HG03439 (cell line): ENCODE measurements around the gene MLEC.

Source experiments
- ATAC-seq: cut with Tn5 transposase; IDR thresholded peaks from one replicate; pipeline ENCODE4 v1.9.1; 2021; ENCODE audit warnings: mild to moderate bottlenecking, moderate library complexity; ENCODE audit not compliant: unreplicated experiment

The MLEC gene

DNA sequence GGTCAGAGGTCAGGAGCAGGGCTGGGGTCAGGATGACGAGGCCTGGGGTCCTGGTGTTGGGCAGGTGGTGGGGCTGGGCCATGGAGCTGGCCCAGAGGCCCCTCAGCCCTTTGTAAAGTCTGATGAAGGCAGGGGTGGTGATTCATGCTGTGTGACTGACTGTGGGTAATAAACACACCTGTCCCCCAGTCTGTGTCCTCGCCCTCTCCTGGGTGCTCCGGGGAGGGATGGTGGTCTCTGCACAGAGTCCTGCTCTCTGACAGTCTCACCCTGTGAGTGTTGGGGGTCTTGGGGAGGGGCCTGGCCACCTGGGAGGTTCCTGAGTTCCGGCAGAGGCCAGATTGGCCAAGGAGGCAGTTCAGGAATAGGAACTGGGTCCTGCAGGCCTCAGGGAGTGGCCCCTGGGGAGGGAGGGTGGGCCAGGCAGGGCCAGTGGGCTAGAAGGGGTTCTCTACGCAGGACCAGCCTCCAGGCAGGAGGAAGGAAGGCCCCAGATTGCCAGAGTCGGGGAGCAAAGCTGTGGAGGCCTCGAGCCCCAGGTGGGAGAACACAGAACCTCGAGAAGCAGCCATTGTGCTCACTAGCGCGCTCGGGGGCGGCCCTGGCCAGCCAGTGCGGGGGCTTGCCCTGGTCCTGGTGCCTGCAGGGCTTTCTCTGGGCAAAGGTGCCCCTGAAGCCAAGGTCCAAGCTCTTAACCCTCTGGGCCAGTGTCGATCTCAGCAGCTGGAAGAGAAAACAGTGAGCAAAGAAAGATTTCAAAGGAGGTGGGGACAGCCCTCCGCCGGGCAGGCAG, 53.1 kb downstream of the MLEC start:
- ATAC-seq: no peak

DNA sequence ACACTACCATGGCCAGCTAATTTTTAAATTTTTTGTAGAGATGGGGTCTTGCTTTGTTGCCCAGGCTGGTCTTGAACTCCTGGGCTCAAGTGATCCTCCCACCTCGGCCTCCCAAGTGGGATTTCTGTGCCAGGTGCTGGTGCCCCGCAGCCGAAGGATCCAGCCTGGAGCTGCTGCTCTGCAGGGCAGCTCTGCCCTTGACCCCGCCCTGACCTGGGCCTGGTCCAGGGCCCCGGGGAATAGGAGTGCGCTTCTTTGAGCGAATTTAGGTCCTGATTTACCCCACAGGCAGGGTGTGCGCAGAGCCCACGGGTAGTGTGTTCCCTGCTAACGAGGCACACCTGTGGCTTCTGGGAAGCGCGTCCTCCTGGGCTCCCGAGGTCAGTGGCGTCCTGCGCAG, 53.9 kb downstream of the MLEC start:
- no peak for ATAC-seq

DNA sequence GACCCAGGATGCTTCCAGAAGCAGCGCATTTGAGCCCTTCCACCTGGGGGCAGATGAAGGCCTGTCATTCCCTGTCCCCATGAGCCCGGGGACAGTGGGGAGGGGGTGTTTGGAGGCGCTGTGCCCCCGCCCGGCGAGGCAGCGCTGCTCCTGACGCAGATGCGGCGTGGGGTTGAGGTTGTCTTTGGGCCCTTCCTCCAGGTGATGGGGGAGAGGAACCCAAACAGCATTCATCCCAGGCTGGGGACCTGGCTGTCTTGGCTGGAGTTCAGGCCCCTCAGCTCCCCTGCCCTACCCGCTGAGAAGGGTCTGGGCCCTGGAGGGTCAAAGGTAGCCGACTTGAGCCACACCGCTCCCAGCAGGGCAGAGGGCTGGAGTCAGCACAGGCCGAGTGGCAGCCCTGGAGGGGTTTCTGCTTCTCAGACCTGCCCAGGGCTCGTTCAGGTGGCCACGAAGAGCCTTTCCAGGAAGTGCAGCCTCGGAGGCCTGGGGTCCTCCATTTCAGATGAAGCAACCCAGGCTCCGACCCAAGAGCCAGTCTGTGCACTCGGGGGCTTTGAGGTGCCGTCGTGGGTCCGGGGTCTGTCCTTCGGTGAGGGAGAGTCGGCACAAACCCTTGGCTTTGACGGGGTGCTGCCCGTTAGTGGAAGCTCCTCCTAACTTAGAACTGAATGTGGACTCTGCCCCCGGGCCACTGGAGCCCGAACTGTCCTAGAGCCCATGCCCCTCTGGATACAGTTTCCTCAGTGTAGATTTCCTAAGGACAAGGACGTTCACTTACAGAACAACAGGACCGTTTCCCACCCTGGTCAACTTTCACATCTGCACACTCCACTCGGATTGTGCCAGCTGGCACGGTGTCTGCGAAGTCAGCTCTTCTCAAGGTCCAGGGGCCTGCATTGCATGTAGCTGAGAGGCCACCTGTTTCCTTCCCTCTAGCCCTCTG, 54.8 kb downstream of the MLEC start:
- ATAC-seq: no peak

DNA sequence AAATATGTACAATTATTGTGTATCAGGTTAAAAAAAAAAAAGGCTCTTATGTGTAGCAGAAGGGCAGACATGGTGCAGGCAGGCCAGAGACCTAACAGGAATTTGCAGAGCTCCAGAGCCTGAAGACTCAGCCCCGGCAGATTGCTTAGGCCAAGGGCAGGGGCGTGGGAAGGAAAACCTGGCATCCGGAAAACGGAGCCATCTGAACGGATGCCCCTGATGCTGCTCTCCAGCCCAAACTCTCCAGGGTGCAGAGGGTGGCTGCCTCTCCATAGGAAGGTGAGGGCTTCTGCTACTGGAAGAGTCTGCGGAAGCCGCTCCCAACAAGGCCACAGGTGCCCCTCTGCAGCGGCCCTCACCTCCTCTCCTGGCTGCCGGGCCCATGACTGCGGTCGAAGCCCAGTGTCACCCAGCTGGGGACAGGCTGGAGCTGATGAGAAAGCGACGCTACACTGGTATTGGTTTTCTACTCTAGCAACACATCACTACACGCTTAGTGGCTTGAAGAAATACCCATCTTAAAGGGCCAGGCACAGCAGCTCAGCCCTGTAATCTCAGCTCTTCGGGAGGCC, 58.1 kb downstream of the MLEC start:
- no peak for ATAC-seq

DNA sequence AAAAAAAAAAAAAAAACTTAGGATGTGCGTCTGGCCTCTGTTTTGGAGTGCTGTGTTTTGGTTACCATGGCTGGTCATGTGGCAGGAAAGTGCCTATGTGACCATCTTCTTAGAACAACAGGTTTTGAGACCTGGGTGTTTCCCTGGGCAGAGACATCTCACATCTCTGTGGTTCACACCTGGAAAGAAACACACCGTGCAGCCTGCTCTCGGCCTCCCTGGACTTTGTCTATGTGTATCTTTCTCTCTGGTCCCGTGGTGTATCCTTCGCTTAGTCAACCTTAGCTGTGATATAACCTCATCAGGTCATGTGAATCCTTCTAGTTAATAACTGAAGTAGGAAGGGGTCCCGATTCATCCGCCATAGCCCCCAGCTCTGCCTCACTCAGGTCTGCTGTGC, 61.3 kb downstream of the MLEC start:
- ATAC-seq: no peak

DNA sequence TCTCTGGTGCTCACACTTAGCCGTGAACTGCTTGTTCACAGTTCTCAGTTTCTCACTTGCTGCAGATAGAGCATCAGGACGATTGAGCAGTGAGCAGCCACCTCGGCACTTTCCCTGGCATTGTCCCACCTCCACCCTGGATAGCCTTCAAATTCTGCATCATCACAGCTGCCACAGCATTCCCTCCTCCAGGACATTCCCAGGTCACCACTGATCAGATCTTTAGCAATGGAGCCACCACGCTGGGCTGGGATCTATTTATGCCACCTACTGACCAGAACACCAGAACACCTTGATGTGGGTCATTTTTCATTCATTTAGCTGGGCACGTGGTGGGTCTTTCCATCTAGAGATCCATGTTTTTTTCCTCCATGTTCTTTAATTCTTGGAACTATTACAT, 62.3 kb downstream of the MLEC start:
- ATAC-seq: no peak

DNA sequence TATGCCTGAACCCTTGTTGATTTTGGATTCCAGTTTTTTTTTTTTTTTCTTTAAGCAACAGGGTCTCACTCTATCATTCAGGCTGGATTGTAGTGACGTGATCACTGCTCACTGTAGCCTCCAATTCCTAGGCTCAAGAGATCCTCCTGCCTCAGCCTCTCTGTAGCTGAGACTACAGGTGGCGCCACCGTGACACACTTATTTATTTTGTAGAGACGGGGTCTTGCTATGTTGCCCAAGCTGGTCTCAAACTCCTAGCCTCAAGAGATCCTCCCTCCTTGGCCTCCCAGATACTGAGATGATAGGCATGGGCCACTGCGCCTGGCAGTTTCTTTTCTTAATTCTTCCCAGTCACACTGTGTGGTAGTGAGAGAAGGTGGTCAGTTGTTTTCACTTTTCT, 63.9 kb downstream of the MLEC start:
- ATAC-seq: no peak

DNA sequence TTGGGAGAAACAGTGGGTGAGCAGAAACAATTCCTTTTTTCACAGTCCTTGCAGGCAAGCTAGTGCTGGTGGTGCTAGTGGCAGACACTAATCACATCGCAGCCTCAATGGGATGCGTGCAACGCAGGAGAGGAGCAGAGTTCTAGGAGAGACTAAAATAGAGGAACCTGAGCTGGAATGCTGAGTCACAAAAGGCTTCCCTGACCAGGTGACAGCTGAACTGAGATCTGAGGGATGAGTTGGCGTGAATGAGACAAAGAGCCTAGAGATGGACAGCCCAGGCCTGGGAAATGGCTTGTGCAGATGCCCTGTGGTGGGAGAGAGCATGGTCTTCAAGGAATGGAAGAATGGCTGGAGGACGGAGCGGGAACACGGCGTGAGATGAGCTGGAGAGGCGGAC, 64.4 kb downstream of the MLEC start:
- ATAC-seq: no peak
